Activated T-helper 1 cell treated with anti-CD3 and anti-CD28 coated beads, Interleukin-12 subunit alpha, Interleukin-12 subunit beta, Interleukin-2, Interleukin-4 antibody, amounts not matched to agents 30 ng/mL and 10 ng/mL and 1 ng/mL, durations not matched to agents 14 hours and 24 hours and 36 hours (primary cell): ENCODE results near the gene SIK2. TPM values are rescaled to one million over a fixed set of nuclear protein-coding genes. Genes with fewer than 3 reads are reported as not detected.

Experiments used
- DNase-seq: peaks from one replicate; pipeline ENCODE4 v3.0.0; 2021; ENCODE audit warnings: low spot score
- H3K27ac Mint-ChIP-seq: one replicate; pipeline ENCODE4 v1.8.0; 2021; ENCODE audit warnings: mild to moderate bottlenecking, mixed read lengths
- H3K27me3 Mint-ChIP-seq: one replicate; pipeline ENCODE4 v1.8.0; 2022; ENCODE audit warnings: mild to moderate bottlenecking, moderate library complexity, mixed read lengths; ENCODE audit not compliant: insufficient read depth
- H3K36me3 Mint-ChIP-seq: one replicate; pipeline ENCODE4 v1.8.0; 2021; ENCODE audit warnings: low read depth, mixed read lengths
- H3K4me1 Mint-ChIP-seq: one replicate; pipeline ENCODE4 v1.8.0; 2021; ENCODE audit warnings: low read depth, mixed read lengths
- H3K4me3 Mint-ChIP-seq: one replicate; pipeline ENCODE4 v1.8.0; 2021; ENCODE audit warnings: mild to moderate bottlenecking, moderate library complexity, mixed read lengths
- H3K9me3 Mint-ChIP-seq: one replicate; pipeline ENCODE4 v1.8.0; 2021; ENCODE audit warnings: mixed read lengths
- intact Hi-C: fragments of 100-400 bp; cut with micrococcal nuclease; formaldehyde crosslinking; loops from one replicate; pipeline ENCODE4 v1.15.1; 2024
- total RNA-seq: library from RNA; stranded (reverse); gene quantifications from 2 replicates; pipeline ENCODE4 v1.2.3, GENCODE V29; 2022

SIK2 gene
- total RNA-seq, 1 donor from 2014 or later, result 10.0 TPM

DNA sequence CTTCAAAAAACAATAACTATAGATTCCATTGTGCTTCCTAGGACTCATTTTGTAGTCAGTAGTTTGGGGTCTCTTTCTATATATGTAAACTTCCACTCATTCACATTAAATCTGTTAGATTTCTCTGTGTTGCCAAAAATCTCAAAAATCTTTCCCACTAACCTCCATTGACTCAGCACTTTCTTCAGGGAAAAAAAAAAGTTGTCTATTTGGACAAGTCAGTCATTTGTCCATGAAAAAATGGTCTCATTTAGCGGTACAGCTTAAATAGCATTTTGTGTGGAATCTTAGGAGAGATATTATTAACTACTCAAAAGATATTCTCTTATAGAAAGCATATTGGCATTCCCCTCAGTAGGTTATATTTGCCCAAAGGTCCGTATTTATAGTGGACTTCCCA, 82.0 kb downstream of the SIK2 start:
- Mint-ChIP-seq H3K9me3 (no peaks in the 10 kb centered on the region), H3K4me1 (no peaks in the 10 kb centered on the region), H3K27ac (no peak overlapping the region), H3K36me3 (peaks cover 2% of the 10 kb centered on the region), H3K4me3 (no peak overlapping the region), H3K27me3 (no peaks in the 10 kb centered on the region)
- DNase-seq, result no peak
- intact Hi-C loops, result no loop called here

DNA sequence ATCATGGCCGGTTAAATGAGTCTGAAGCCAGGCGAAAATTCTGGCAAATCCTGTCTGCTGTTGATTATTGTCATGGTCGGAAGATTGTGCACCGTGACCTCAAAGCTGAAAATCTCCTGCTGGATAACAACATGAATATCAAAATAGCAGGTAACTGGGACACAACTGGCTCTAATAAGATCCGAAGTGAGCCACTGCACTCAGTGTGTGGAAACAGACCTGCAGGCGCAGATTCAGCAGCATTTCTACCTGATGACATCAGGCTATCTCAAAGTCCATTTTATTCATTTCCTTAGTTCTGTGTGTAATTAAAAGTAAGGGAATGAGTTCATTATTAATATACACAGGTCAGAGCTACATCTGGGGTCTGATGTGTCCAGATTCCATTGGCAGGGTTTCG, 85.8 kb downstream of the SIK2 start:
- H3K4me1 Mint-ChIP-seq, result no peaks in the 10 kb centered on the region
- H3K9me3 Mint-ChIP-seq, result no peaks in the 10 kb centered on the region
- intact Hi-C loops, result no loop called here
- H3K4me3 Mint-ChIP-seq, result no peak overlapping the region
- no peak overlapping the region for H3K27ac Mint-ChIP-seq
- no peak for DNase-seq
- H3K36me3 Mint-ChIP-seq, result peaks cover 4% of the 10 kb centered on the region
- no peaks in the 10 kb centered on the region for H3K27me3 Mint-ChIP-seq

DNA sequence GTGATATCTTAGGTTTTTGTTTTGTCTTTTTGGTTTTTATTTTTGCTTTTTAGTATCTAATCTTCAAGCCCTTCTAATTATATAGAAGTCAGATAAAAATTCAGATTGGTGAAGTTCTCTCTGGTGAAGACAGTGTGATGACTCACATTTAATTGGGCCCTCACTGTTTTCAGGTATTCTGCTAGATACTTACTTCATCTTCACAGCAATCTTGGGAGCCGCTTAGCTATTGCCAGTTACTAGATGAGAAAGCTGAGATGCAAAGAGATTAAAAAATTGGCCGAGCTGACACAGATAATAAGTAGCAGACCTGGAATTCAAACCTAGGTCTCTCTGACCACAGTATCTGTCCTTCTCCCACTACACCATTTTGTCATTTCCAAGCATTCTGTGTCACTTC, 88.9 kb downstream of the SIK2 start:
- H3K4me3 Mint-ChIP-seq, result no peak overlapping the region
- DNase-seq, result no peak
- peaks cover 8% of the 10 kb centered on the region for H3K36me3 Mint-ChIP-seq
- H3K27me3 Mint-ChIP-seq, result no peaks in the 10 kb centered on the region
- no peaks in the 10 kb centered on the region for H3K4me1 Mint-ChIP-seq
- intact Hi-C loops, result no loop called here
- H3K27ac Mint-ChIP-seq, result no peak overlapping the region
- H3K9me3 Mint-ChIP-seq, result no peaks in the 10 kb centered on the region

DNA sequence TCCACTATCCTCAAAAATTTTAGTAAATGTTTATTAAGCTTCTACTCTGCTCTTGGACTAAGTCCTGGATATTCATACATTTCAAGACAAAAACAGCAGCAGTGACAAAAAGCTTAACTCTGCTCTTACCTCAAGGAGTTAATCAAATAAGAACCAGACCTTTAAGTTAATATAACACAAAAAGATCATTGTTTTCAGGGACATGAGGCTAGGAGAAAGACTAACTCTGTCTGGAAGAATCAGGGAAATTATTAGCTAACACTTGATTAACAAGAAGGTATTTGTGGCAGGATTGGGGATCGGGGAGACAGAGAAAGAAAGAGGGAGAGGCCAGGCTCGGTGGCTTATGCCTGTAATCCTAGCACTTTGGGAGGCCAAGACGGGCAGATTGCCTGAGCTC, 89.5 kb downstream of the SIK2 start:
- peaks cover 8% of the 10 kb centered on the region for H3K36me3 Mint-ChIP-seq
- H3K27ac Mint-ChIP-seq, result no peak overlapping the region
- no peaks in the 10 kb centered on the region for H3K4me1 Mint-ChIP-seq
- intact Hi-C loops, result no loop called here
- H3K4me3 Mint-ChIP-seq, result no peak overlapping the region
- no peak for DNase-seq
- H3K9me3 Mint-ChIP-seq, result no peaks in the 10 kb centered on the region
- no peaks in the 10 kb centered on the region for H3K27me3 Mint-ChIP-seq

DNA sequence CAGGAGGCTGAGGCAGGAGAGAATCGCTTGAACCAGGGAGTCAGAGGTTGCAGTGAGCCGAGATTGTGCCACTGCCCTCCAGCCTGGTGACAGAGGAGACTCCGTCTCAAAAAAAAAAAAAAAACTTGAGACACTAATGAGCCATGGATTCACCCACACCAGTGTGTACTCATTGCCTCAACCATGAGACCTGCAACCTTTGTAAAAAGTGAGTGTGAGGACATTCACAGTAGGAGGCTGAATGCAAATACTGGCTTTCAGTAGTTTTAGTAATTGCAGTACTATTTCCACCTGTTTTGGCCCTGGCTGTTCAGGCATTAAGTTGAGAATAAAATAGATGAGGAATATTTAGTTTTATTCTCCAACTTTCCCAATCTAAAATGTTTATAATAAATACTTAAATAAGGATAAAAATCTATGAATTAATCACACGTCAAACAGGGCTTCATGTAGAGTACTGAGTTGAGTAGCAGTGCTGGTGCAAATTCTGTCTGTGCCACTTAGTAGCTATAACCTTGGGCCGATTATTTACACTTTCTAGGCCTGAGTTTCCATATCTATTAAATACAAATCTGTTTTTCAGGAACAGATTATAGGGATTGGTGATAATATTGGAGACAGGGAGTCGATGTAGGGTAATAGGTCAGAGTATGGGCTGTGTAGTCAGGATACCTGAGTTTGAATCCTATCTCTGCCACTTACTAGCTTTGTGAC, 91.1 kb downstream of the SIK2 start:
- H3K36me3 Mint-ChIP-seq, result peaks cover 8% of the 10 kb centered on the region
- H3K9me3 Mint-ChIP-seq, result no peaks in the 10 kb centered on the region

DNA sequence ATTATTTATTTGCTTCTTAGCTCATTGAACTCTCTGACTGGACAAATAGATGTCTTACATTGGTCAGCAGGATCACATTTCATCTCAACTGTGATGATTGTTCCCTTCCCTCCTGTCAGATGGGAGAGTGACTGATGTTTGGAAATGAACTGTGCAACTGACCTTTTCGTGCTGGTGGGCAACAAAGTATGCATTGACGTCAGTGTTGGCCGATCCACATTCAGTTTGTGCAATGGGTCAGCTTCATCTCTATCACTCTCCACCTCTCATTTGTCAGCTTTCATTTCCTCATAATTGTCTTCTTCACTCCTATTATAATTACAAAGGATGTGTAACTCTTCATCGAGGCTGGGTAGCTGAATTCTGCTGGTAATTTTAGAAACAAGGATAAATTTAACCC, 92.6 kb downstream of the SIK2 start:
- Mint-ChIP-seq H3K4me1 (no peaks in the 10 kb centered on the region), H3K4me3 (no peak overlapping the region), H3K36me3 (peaks cover 4% of the 10 kb centered on the region), H3K27ac (no peak overlapping the region), H3K27me3 (no peaks in the 10 kb centered on the region), H3K9me3 (no peaks in the 10 kb centered on the region)
- intact Hi-C loops, result no loop called here
- DNase-seq, result no peak

More for the DNA sequence above, 91.1 kb downstream of the SIK2 start:
- no peak overlapping the region for H3K4me3 Mint-ChIP-seq
- DNase-seq, result no peak
- H3K4me1 Mint-ChIP-seq, result no peaks in the 10 kb centered on the region
- intact Hi-C loops, result no loop called here
- H3K27ac Mint-ChIP-seq, result no peak overlapping the region
- H3K27me3 Mint-ChIP-seq, result no peaks in the 10 kb centered on the region

DNA sequence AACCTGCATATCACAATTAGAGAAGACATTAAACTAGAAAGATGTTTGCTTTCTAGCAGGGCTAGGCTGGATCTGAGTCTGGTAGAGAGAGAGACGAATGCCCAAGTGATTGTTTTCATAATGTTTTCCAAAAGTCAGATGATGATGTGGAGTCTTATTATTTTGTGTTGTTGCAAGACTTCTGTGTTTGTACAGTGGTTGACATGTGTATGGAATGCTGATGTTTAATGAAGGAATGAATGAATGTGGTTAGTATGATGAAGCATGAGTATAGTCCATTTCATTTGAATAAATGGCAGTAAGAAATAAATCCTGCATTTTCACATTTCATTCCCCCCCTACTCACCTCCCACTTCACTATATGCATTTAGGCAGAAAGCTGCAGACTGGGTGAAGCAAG, 94.3 kb downstream of the SIK2 start:
- no peak overlapping the region for H3K4me3 Mint-ChIP-seq
- intact Hi-C loops, result no loop called here
- DNase-seq, result no peak
- H3K36me3 Mint-ChIP-seq, result peaks cover 4% of the 10 kb centered on the region
- H3K4me1 Mint-ChIP-seq, result no peaks in the 10 kb centered on the region
- H3K27ac Mint-ChIP-seq, result no peak overlapping the region
- no peaks in the 10 kb centered on the region for H3K9me3 Mint-ChIP-seq
- H3K27me3 Mint-ChIP-seq, result no peaks in the 10 kb centered on the region

DNA sequence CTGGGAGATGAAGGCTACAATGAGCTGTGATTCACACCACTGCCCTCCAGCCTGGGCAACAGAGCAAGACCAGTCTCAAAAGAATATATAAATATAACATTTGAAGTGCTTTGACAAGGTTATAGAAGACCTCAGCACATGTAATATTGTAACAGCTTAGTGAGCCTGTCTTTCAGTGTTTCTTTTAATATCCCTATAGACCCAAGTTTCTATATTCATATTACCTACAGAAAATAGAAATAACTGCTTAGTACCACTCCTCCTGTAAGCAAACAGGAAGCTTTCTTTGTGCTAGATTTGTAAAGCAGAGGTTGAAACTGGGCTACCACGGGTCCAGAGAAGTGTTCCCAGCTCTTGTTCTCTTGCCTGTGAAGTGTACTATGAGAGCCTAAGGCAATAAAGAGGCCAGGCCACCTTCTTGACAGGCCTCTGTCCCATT, 95.7 kb downstream of the SIK2 start:
- H3K9me3 Mint-ChIP-seq, result no peaks in the 10 kb centered on the region
- no peaks in the 10 kb centered on the region for H3K4me1 Mint-ChIP-seq
- H3K27ac Mint-ChIP-seq, result no peak overlapping the region
- peaks cover 7% of the 10 kb centered on the region for H3K36me3 Mint-ChIP-seq
- intact Hi-C loops, result no loop called here
- no peak for DNase-seq
- no peak overlapping the region for H3K4me3 Mint-ChIP-seq
- H3K27me3 Mint-ChIP-seq, result no peaks in the 10 kb centered on the region

DNA sequence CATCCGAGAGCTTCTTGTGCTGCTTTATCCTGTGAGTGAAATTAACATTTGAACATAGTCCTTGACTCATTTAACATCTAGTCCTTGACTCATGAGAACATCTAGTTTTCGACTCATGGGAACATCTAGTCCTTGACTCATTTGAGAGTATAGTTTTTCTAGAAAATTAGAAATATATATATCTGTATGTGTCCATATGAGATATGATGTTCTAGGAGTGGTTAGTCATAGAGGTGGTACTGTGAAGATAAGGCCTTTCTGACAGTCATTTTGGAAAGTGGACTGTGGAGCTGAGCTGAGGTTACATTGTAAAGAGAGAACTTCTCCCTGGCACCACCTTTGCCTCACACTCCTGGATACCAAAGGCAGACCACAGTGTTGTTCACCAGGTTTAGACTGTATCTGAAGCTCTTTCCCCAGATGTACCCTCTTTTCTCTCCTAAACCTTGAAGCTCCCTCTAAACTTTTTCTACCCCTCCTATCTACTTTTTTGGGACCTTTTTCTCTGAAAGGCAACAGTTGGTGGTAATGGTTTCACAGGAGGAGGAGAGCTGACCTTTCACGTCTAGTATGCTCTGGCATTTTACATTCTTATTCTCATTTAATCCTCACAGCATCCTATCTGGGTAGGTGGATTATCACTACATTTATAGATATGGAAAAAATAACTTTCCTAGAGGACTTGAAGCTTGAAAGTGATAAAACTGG, 96.8 kb downstream of the SIK2 start:
- H3K36me3 Mint-ChIP-seq, result peaks cover 12% of the 10 kb centered on the region
- no peak overlapping the region for H3K4me3 Mint-ChIP-seq
- H3K27ac Mint-ChIP-seq, result no peak overlapping the region
- no peak for DNase-seq
- H3K9me3 Mint-ChIP-seq, result no peaks in the 10 kb centered on the region
- no peaks in the 10 kb centered on the region for H3K27me3 Mint-ChIP-seq
- H3K4me1 Mint-ChIP-seq, result no peaks in the 10 kb centered on the region
- intact Hi-C loops, result no loop called here

DNA sequence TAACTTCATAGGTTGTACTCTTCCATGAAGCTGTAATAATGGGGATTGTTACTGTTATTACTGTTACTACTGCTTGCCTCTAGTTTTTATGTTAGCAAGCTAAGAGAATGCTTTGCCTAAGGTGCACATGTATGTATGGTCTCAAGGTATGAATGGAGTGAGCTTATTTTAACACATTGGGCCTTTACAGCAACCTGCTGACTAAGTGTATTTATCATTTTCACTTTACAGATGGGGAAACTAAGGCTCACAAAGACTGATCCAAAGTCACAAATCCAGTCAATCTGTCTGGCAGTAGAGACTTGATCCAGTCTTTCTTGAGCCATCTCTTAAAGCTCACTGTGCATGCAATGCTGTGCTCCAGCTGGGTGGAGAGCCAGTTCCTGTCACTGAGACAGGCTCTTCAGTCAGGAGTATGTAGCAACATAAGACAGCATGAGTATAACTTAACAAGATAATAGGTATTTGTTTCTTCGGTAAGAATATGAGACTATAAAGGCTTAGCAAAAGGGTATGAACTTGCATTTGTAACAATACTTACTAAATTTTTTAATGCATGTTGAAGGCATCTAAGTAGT, 97.4 kb downstream of the SIK2 start:
- DNase-seq, result no peak
- no peaks in the 10 kb centered on the region for H3K27me3 Mint-ChIP-seq
- no peak overlapping the region for H3K4me3 Mint-ChIP-seq
- no peak overlapping the region for H3K27ac Mint-ChIP-seq
- intact Hi-C loops, result no loop called here
- peaks cover 10% of the 10 kb centered on the region for H3K36me3 Mint-ChIP-seq
- no peaks in the 10 kb centered on the region for H3K4me1 Mint-ChIP-seq
- H3K9me3 Mint-ChIP-seq, result no peaks in the 10 kb centered on the region

DNA sequence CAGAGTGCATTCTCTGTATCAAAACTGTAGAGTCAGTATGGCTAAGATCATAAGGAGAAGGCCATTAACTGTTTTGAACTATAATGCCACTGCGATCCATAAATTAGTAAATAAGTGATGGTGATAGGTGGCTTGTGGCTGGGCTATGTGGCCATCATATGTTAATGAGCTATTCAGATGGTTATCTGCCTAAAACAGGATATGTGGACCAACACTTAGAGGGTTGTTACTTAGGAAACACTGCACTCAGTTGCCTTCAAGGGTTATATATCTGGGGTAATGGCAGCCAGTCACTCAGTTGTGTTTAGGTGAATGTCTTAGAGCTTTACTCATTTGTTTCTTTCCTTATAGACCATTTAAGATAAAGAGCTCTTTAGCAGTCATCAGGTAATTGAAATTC, 97.9 kb downstream of the SIK2 start:
- intact Hi-C loops, result no loop called here
- H3K27me3 Mint-ChIP-seq, result no peaks in the 10 kb centered on the region

DNA sequence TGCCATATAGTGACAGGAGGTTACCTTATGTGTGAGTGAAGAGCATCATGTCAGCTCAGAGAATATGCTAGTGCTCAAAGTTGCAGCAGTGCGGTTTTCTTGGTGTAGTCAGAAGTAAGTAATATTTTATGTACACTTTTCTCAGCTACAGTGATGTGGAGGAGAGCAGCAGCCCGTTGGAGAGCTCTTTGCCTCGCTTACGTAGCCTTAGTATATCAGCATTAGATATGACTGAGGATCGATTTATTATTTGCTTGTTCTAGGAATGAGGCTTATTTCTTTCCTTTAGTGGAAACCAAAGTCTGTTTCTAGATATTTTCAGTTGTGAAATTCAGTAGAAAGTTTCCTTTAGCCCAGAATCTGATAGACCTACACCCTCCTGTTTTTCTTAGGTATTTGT, 100.4 kb downstream of the SIK2 start:
- H3K4me1 Mint-ChIP-seq, result no peaks in the 10 kb centered on the region
- intact Hi-C loops, result no loop called here
- no peak overlapping the region for H3K4me3 Mint-ChIP-seq
- H3K27me3 Mint-ChIP-seq, result no peaks in the 10 kb centered on the region
- peaks cover 14% of the 10 kb centered on the region for H3K36me3 Mint-ChIP-seq
- no peak overlapping the region for H3K27ac Mint-ChIP-seq
- H3K9me3 Mint-ChIP-seq, result no peaks in the 10 kb centered on the region
- no peak for DNase-seq

More for the DNA sequence above, 97.9 kb downstream of the SIK2 start:
- Mint-ChIP-seq H3K9me3 (no peaks in the 10 kb centered on the region), H3K36me3 (peaks cover 8% of the 10 kb centered on the region), H3K4me3 (no peak overlapping the region), H3K27ac (no peak overlapping the region), H3K4me1 (no peaks in the 10 kb centered on the region)
- DNase-seq, result no peak

DNA sequence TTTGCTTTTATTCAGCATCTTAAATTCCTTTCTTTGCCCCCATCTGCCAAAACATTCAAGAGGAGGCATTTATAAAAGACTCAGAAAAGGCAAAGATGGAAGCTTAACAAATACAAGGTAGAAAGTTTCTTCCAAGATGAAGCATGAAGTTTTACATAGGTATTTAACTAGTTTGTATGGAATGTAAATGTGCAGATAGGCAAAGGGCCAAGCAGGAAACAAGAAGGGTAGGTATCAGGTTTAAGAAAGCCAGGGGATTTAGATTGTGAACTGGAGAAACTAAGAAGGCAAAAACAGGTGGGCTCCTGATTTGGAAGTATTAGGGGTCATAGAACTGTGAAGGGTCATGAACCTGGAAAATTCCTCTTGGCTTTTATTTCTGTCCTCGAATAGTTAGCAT, 101.3 kb downstream of the SIK2 start:
- Mint-ChIP-seq H3K27ac (no peak overlapping the region), H3K4me3 (no peak overlapping the region), H3K4me1 (no peaks in the 10 kb centered on the region), H3K27me3 (no peaks in the 10 kb centered on the region), H3K9me3 (no peaks in the 10 kb centered on the region), H3K36me3 (peaks cover 14% of the 10 kb centered on the region)
- intact Hi-C loops, result no loop called here
- no peak for DNase-seq
